Body of pancreas (tissue), 4 donors: ENCODE data around the gene SIN3A.

ENCODE experiments used
- POLR2A ChIP-seq, 3 donors: fragments of 450-650 bp; IDR thresholded peaks; one replicate each; pipeline ENCODE4 v1.6.1; 2016; ENCODE audit warnings: antibody characterized with exemption in 3 of 3, mild to moderate bottlenecking in 2 of 3
- TF ChIP-seq, protein P1 (sequence below), 7 experiments: fragments of 450-650 bp in 4 of 7; fragments of 200-600 bp in 3 of 7; sonication (generic) in 3 of 7; IDR thresholded peaks; one replicate each; pipeline ENCODE4 v1.5.1; 2016 to 2019; ENCODE audit warnings: antibody characterized with exemption in 7 of 7

GRCh38 chr15:75349851-75350588 is 101.5 kb downstream of the SIN3A start:
- TF ChIP-seq, protein P1, sequence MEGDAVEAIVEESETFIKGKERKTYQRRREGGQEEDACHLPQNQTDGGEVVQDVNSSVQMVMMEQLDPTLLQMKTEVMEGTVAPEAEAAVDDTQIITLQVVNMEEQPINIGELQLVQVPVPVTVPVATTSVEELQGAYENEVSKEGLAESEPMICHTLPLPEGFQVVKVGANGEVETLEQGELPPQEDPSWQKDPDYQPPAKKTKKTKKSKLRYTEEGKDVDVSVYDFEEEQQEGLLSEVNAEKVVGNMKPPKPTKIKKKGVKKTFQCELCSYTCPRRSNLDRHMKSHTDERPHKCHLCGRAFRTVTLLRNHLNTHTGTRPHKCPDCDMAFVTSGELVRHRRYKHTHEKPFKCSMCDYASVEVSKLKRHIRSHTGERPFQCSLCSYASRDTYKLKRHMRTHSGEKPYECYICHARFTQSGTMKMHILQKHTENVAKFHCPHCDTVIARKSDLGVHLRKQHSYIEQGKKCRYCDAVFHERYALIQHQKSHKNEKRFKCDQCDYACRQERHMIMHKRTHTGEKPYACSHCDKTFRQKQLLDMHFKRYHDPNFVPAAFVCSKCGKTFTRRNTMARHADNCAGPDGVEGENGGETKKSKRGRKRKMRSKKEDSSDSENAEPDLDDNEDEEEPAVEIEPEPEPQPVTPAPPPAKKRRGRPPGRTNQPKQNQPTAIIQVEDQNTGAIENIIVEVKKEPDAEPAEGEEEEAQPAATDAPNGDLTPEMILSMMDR (IDR thresholded peaks at IDR 0.05) = no peak
- no peak for TF ChIP-seq POLR2A (IDR thresholded peaks at IDR 0.05)
